Heart left ventricle (tissue), 16 donors: ENCODE data around the gene PHGDH. TPM values are rescaled to one million over a fixed set of nuclear protein-coding genes. Genes with fewer than 3 reads are reported as not detected.

ENCODE experiments used
- ATAC-seq, 4 donors: fragments of 200-7000 bp; cut with Tn5 transposase; one replicate each; pipeline ENCODE4 v1.9.1; 2020 to 2022; ENCODE audit warnings: moderate library complexity in 4 of 4, mild to moderate bottlenecking in 3 of 4, moderate number of reproducible peaks in 1 of 4
- DNase-seq, 5 donors: peaks; one replicate each; pipeline ENCODE4 v3.0.0-alpha.2; 2020
- H3K27ac ChIP-seq, 12 donors: fragments of 200-600 bp; sonication (generic) in 4 of 12; one replicate each; pipeline versions ENCODE4 v1.5.0 to v1.8.0; 2016 to 2022; ENCODE audit warnings: mild to moderate bottlenecking in 2 of 12
- H3K27me3 ChIP-seq, 9 donors: fragments of 200-600 bp; sonication (generic) in 2 of 9; one replicate each; pipeline versions ENCODE4 v1.5.1 to v1.8.0; 2016 to 2022; ENCODE audit warnings: mild to moderate bottlenecking in 3 of 9
- H3K36me3 ChIP-seq, 9 donors: fragments of 200-600 bp; sonication (generic) in 2 of 9; one replicate each; pipeline versions ENCODE4 v1.5.0 to v1.8.0; 2018 to 2022; ENCODE audit warnings: mild to moderate bottlenecking in 2 of 9
- H3K4me1 ChIP-seq, 12 donors: fragments of 200-600 bp; sonication (generic) in 4 of 12; one replicate each; pipeline versions ENCODE4 v1.5.0 to v1.8.0; 2016 to 2022; ENCODE audit warnings: mild to moderate bottlenecking in 3 of 12
- H3K4me3 ChIP-seq, 12 donors: fragments of 200-600 bp; sonication (generic) in 4 of 12; one replicate each; pipeline versions ENCODE4 v1.5.0 to v1.8.0; 2017 to 2022; ENCODE audit warnings: mild to moderate bottlenecking in 9 of 12, moderate library complexity in 4 of 12
- H3K9me3 ChIP-seq, 12 donors: fragments of 200-600 bp; sonication (generic) in 4 of 12; one replicate each; pipeline versions ENCODE4 v1.5.0 to v1.8.0; 2016 to 2022; ENCODE audit warnings: mild to moderate bottlenecking in 1 of 12
- POLR2A ChIP-seq, 2 donors: fragments of 450-650 bp; IDR thresholded peaks; one replicate each; pipeline ENCODE4 v1.6.1; 2017; ENCODE audit warnings: antibody characterized with exemption in 2 of 2, mild to moderate bottlenecking in 2 of 2, moderate library complexity in 2 of 2
- WGBS, 4 donors: extraction: QIAGEN DNeasy Blood & Tissue Kit in 2 of 4; methylation state at CpG; one replicate each; pipeline versions ENCODE4 v1.1.5 to v1.1.7; 2013 to 2018; 5-methylcytosine and 5-hydroxymethylcytosine counted together
- intact Hi-C, 10 donors: fragments of 100-400 bp; cut with DNase I; formaldehyde crosslinking; loops; one replicate each; pipeline versions ENCODE4 v1.11.1 to v1.14.2; 2022
- polyA plus RNA-seq, 2 donors: library from polyadenylated mRNA; stranded (reverse); fragments of 200-250 nt; gene quantifications; one replicate each; pipeline ENCODE4 v1.2.3, GENCODE V29; 2013
- total RNA-seq, 9 donors: library from RNA; depleted of rRNA in 2 of 9; stranded (reverse); fragments of >200 nt in 2 of 9; fragmentation: NEBNext Ultra II Directional in 3 of 9; extraction: Animal tissue kit (Norgen Biotek cat#: 25700) in 3 of 9; gene quantifications; one replicate each; pipeline versions ENCODE4 v1.1.0 to v1.2.4, GENCODE V29; 2016 to 2023
- TF ChIP-seq, protein P1 (sequence below), 12 donors: fragments of 200-600 bp; sonication (generic) in 4 of 12; IDR thresholded peaks; one replicate each; pipeline versions ENCODE4 v1.5.0 to v1.8.0; 2018 to 2022; ENCODE audit warnings: antibody characterized with exemption in 12 of 12, mild to moderate bottlenecking in 5 of 12
- donor health status: ischemic (EF 13 %, LVEDD 7.1; RV severe dilation, severe dysfunction).
- donor health status: healthy with polysubstance abuse.
- donor health status: DM: no; HTN: yes; CAD: no.
- donor health status: DM: no; HTN: no; CAD: no.
- donor health status: ischemic (EF 25% LVEDD 6.9; RV normal size, moderate dysfunction).
- donor health status: ischemic (EF 25% LVEDD 5.7; RV mildly dilated, moderate dysfunction).
- donor health status: healthy.
- donor health status: DM: yes; HTN: yes; CAD: no.
- donor health status: ischemic (EF 35%, LVEDD 5.7; RV mildly dilated, moderate dysfunction).
- donor health status: nonischemic (EF 11% LVEDD 7.7; RV severe dilation, severe dysfunction).
- donor health status: DM: yes; HTN: yes; CAD: no.
- donor health status: PGD.
- donor health status: ischemic (EF 29% LVEDD 5.4; RV normal size, mild dysfunction).
- donor health status: nonischemic (EF 23%, LVEDD 6.1; RV moderate dilation, normal function).

PHGDH gene
- total and polyA plus RNA-seq, 11 donors = 2.8 to 39.6 (median 5.2) TPM

DNA sequence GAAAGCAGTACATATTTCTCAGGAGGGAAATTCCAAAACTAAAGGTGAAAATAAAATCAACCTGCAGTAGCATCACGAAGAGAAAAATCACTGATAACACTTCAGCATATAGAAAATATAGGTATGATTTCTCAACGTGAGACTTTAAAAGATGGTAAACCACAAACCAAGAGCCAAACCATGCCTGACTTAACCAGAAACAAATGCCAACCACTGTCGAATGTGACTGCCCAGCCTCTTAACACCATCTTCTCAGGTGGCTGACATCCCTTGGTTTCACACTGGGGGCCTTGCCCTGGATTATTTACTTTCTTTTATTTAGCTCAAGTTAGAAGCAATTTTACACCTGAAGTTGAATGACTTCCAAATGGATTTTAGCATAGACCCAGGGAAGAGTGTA is 46.9 kb downstream of the PHGDH start:
- no peak overlapping the region for H3K27ac ChIP-seq
- intact Hi-C loops = no loop called here
- TF ChIP-seq POLR2A (IDR thresholded peaks at IDR 0.05) = no peak
- TF ChIP-seq, protein P1, sequence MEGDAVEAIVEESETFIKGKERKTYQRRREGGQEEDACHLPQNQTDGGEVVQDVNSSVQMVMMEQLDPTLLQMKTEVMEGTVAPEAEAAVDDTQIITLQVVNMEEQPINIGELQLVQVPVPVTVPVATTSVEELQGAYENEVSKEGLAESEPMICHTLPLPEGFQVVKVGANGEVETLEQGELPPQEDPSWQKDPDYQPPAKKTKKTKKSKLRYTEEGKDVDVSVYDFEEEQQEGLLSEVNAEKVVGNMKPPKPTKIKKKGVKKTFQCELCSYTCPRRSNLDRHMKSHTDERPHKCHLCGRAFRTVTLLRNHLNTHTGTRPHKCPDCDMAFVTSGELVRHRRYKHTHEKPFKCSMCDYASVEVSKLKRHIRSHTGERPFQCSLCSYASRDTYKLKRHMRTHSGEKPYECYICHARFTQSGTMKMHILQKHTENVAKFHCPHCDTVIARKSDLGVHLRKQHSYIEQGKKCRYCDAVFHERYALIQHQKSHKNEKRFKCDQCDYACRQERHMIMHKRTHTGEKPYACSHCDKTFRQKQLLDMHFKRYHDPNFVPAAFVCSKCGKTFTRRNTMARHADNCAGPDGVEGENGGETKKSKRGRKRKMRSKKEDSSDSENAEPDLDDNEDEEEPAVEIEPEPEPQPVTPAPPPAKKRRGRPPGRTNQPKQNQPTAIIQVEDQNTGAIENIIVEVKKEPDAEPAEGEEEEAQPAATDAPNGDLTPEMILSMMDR (IDR thresholded peaks at IDR 0.05) = no peak
- H3K36me3 ChIP-seq = no peaks in the 10 kb centered on the region
- no peak for ATAC-seq
- DNase-seq = no peak
- H3K4me3 ChIP-seq = no peak overlapping the region
- H3K4me1 ChIP-seq = no peaks in the 10 kb centered on the region
- no peaks in the 10 kb centered on the region for H3K9me3 ChIP-seq
- no peaks in the 10 kb centered on the region for H3K27me3 ChIP-seq
- 77 to 84% (median 82%) methylated on average over 3 of the region's 3 CpGs for WGBS, 4 donors

DNA sequence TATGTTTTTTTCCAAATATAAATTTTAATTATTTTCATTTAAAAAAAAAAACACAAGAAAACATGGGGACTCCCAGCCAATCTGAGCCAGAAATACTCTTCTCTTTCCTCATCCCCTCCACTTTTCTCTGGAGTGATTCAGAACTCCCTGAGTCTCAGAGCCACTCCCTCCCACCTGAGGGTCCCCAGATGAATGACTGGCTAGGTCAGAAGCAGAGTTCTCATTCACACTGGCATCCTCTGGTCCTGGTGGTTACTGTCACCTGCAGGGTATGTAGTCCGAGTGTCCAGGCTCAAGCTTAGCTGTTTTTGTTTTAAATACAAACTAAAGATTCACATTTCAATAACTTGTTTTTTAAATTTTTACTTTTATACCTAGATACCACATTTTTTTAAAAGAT is 50.7 kb downstream of the PHGDH start:
- H3K27me3 ChIP-seq = no peaks in the 10 kb centered on the region
- DNase-seq (no peak), ATAC-seq (no peak)
- H3K36me3 ChIP-seq = no peaks in the 10 kb centered on the region
- peaks cover 0 to 10% (median 0%) of the 10 kb centered on the region in 12 donors for H3K9me3 ChIP-seq
- intact Hi-C loops = no loop called here
- no peak overlapping the region for H3K27ac ChIP-seq
- H3K4me1 ChIP-seq = peaks cover 0 to 12% (median 0%) of the 10 kb centered on the region in 12 donors
- TF ChIP-seq, protein P1 (IDR thresholded peaks at IDR 0.05) = no peak
- no peak for TF ChIP-seq POLR2A (IDR thresholded peaks at IDR 0.05)
- no peak overlapping the region for H3K4me3 ChIP-seq
- WGBS, 4 donors = 84 to 100% (median 87%) methylated on average over 1 of the region's 1 CpG

DNA sequence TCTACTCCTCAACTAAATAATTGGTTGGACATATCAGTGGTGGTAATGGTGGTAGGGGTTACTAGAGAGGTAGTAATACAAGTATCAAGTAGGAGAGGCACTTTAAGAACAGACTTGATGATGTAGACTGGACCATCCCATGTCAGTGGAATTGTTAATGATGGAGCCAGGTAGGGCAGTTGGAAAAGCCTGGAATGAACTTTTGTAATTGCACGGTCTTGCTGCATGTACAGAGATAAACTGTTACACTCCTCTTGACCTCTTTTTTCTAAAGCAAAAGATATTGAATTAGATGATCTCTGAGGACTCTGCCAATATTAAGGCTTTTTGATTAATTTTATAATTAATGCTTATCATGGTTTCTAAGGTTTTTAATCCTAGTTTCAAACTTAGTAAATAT is 51.2 kb downstream of the PHGDH start:
- no peak overlapping the region for H3K4me3 ChIP-seq

DNA sequence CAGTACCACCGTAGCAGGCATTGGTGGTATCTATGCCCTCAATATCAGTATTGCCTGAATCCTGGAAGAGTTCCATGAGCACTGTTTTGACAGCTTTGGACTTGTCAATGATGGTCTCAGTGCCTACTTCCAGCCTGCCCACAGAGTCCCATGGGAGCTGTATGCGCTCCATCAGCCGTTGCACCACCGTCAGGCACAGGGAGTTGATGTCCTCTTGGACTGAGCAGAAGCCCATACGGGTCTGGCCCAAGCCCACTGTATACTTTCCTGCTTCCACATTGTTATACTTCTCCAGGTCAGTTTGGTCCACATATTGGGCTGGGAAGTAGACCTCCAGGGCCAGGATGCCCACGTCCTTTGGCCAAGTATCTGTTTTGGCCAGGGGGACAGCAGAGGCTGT is 52.5 kb downstream of the PHGDH start:
- TF ChIP-seq, protein P1 (IDR thresholded peaks at IDR 0.05) = no peak
- TF ChIP-seq POLR2A (IDR thresholded peaks at IDR 0.05) = no peak
- Histone ChIP-seq H3K36me3 (no peaks in the 10 kb centered on the region), H3K27ac (no peak overlapping the region), H3K4me3 (no peak overlapping the region), H3K27me3 (no peaks in the 10 kb centered on the region), H3K4me1 (peaks cover 0 to 12% (median 3%) of the 10 kb centered on the region in 12 donors), H3K9me3 (peaks cover 0 to 10% (median 0%) of the 10 kb centered on the region in 12 donors)
- intact Hi-C loops = no loop called here
- WGBS, 4 donors = 62 to 75% (median 68%) methylated on average over 6 of the region's 6 CpGs
- DNase-seq = no peak
- peak in 3 of 4 donors; percentile 8 to 41 (median 24) for ATAC-seq

More for the DNA sequence above, 51.2 kb downstream of the PHGDH start:
- Histone ChIP-seq H3K27me3 (no peaks in the 10 kb centered on the region), H3K9me3 (peaks cover 0 to 10% (median 0%) of the 10 kb centered on the region in 12 donors), H3K4me1 (peaks cover 0 to 12% (median 1%) of the 10 kb centered on the region in 12 donors), H3K36me3 (no peaks in the 10 kb centered on the region), H3K27ac (no peak overlapping the region)
- no peak for ATAC-seq
- 71 to 76% (median 74%) methylated on average over 1 of the region's 1 CpG for WGBS, 4 donors
- no peak for DNase-seq
- intact Hi-C loops = no loop called here
- no peak for TF ChIP-seq POLR2A (IDR thresholded peaks at IDR 0.05)
- TF ChIP-seq, protein P1 (IDR thresholded peaks at IDR 0.05) = no peak
